HepG2 (cell line): ENCODE data around the gene NEAT1. TPM values are rescaled to one million over a fixed set of nuclear protein-coding genes. Genes with fewer than 3 reads are reported as not detected.

Experiments
- AHR ChIP-seq: IDR thresholded peaks from 2 replicates; pipeline ENCODE4 v1.6.1; 2018; ENCODE audit warnings: missing genetic modification reagents, missing compliant biosample characterization
- AKAP8 ChIP-seq: sonication (generic); formaldehyde crosslinking; IDR thresholded peaks from 2 replicates; pipeline ENCODE4 v1.5.1; 2020; ENCODE audit warnings: mild to moderate bottlenecking, missing genetic modification reagents
- ARID2 ChIP-seq: sonication (generic); formaldehyde crosslinking; IDR thresholded peaks from 2 replicates; pipeline ENCODE4 v1.8.1; 2022; ENCODE audit warnings: mild to moderate bottlenecking, missing genetic modification reagents, borderline replicate concordance
- CAMTA2 ChIP-seq: sonication (generic); formaldehyde crosslinking; IDR thresholded peaks from 2 replicates; pipeline ENCODE4 v1.4.0; 2020; ENCODE audit warnings: mild to moderate bottlenecking, missing genetic modification reagents, borderline replicate concordance
- CCDC6 ChIP-seq: sonication (generic); formaldehyde crosslinking; IDR thresholded peaks from 2 replicates; pipeline ENCODE4 v1.8.1; 2022; ENCODE audit warnings: mild to moderate bottlenecking, missing genetic modification reagents, moderate library complexity
- CREM ChIP-seq, 2 experiments: sonication (generic) in 1 of 2; formaldehyde crosslinking in 1 of 2; IDR thresholded peaks; 2 replicates each; pipeline versions ENCODE4 v1.4.0 to v1.6.1; 2016 to 2020; ENCODE audit warnings: antibody characterized with exemption in 1 of 2, mild to moderate bottlenecking in 1 of 2, missing genetic modification reagents in 1 of 2
- HIC2 ChIP-seq: sonication (generic); formaldehyde crosslinking; IDR thresholded peaks from 2 replicates; pipeline ENCODE4 v1.9.0; 2022; ENCODE audit warnings: low read depth, missing genetic modification reagents
- HNF1A ChIP-seq, 2 experiments: sonication (generic) in 1 of 2; formaldehyde crosslinking in 1 of 2; IDR thresholded peaks; 2 replicates each; pipeline versions ENCODE4 v1.4.0 to v1.6.1; 2016 to 2020; ENCODE audit warnings: borderline replicate concordance in 1 of 2, low read depth in 1 of 2, mild to moderate bottlenecking in 1 of 2, missing genetic modification reagents in 1 of 2
- HOXA7 ChIP-seq: sonication (generic); formaldehyde crosslinking; IDR thresholded peaks from 2 replicates; pipeline ENCODE4 v1.8.1; 2022; ENCODE audit warnings: mild to moderate bottlenecking, missing genetic modification reagents, moderate library complexity
- MATR3 ChIP-seq: sonication (generic); formaldehyde crosslinking; IDR thresholded peaks from 2 replicates; pipeline ENCODE4 v1.4.0; 2020; ENCODE audit warnings: missing genetic modification reagents
- NFE2L1 ChIP-seq: sonication (generic); formaldehyde crosslinking; IDR thresholded peaks from 2 replicates; pipeline ENCODE4 v1.4.0; 2020; ENCODE audit warnings: missing genetic modification reagents, mild to moderate bottlenecking, borderline replicate concordance
- NKX3-1 ChIP-seq: sonication (generic); formaldehyde crosslinking; IDR thresholded peaks from 2 replicates; pipeline ENCODE4 v1.5.0; 2020; ENCODE audit warnings: missing genetic modification reagents
- PTBP1 ChIP-seq: fragments of 200-400 bp; formaldehyde crosslinking; IDR thresholded peaks from 2 replicates; pipeline ENCODE4 v1.6.1; 2018; ENCODE audit warnings: low read length, low read depth; ENCODE audit not compliant: poor library complexity, severe bottlenecking
- RBFOX2 ChIP-seq: fragments of 200-400 bp; formaldehyde crosslinking; IDR thresholded peaks from 2 replicates; pipeline ENCODE4 v1.6.1; 2017; ENCODE audit warnings: low read depth, mild to moderate bottlenecking, low read length
- ZNF143 ChIP-seq: sonication (generic); formaldehyde crosslinking; IDR thresholded peaks from 2 replicates; pipeline ENCODE4 v1.4.0; 2020; ENCODE audit warnings: missing genetic modification reagents
- ZNF207 ChIP-seq: fragments of 450-650 bp; IDR thresholded peaks from 2 replicates; pipeline ENCODE4 v1.6.1; 2016; ENCODE audit warnings: antibody characterized with exemption, borderline replicate concordance
- ZNF264 ChIP-seq: sonication (generic); formaldehyde crosslinking; IDR thresholded peaks from 2 replicates; pipeline ENCODE4 v1.4.0; 2020; ENCODE audit warnings: missing genetic modification reagents
- ZNF432 ChIP-seq: sonication (generic); formaldehyde crosslinking; IDR thresholded peaks from 2 replicates; pipeline ENCODE4 v1.5.0; 2020; ENCODE audit warnings: missing genetic modification reagents, mild to moderate bottlenecking, borderline replicate concordance
- ZNF546 ChIP-seq: sonication (generic); formaldehyde crosslinking; conservative IDR thresholded peaks from 2 replicates; pipeline ENCODE4 v1.8.1; 2023; ENCODE audit warnings: mild to moderate bottlenecking, missing genetic modification reagents
- ZNF713 ChIP-seq: sonication (generic); formaldehyde crosslinking; IDR thresholded peaks from 2 replicates; pipeline ENCODE4 v1.4.0; 2020; ENCODE audit warnings: mild to moderate bottlenecking, missing genetic modification reagents
- polyA plus RNA-seq, 8 experiments: library from polyadenylated mRNA; depleted of rRNA in 3 of 8; stranded (reverse) in 7 of 8; unstranded in 1 of 8; fragments of >200 nt; fragmentation: Illumina TruSeq in 4 of 8; extraction: Trizol in 4 of 8; gene quantifications; 2 replicates each; pipeline versions ENCODE4 v1.2.1 to v1.2.3, GENCODE V29; 2011 to 2016; ENCODE audit warnings: low read depth in 4 of 8, missing spikeins in 1 of 8, mixed read lengths in 1 of 8; ENCODE audit not compliant: insufficient read depth in 1 of 8
- total RNA-seq, 5 experiments: library from RNA; depleted of rRNA; stranded (reverse); fragments of >200 nt; fragmentation: Illumina TruSeq; extraction: Trizol; gene quantifications; 2 replicates each; pipeline ENCODE4 v1.2.3, GENCODE V29; 2016; ENCODE audit warnings: low read depth in 1 of 5

Gene NEAT1
- total and polyA plus RNA-seq, 2 of the 13 experiments (the other 11 are each of a cell fraction or from before 2014, with no cell fraction given), result 20.5 to 41.2 TPM

DNA sequence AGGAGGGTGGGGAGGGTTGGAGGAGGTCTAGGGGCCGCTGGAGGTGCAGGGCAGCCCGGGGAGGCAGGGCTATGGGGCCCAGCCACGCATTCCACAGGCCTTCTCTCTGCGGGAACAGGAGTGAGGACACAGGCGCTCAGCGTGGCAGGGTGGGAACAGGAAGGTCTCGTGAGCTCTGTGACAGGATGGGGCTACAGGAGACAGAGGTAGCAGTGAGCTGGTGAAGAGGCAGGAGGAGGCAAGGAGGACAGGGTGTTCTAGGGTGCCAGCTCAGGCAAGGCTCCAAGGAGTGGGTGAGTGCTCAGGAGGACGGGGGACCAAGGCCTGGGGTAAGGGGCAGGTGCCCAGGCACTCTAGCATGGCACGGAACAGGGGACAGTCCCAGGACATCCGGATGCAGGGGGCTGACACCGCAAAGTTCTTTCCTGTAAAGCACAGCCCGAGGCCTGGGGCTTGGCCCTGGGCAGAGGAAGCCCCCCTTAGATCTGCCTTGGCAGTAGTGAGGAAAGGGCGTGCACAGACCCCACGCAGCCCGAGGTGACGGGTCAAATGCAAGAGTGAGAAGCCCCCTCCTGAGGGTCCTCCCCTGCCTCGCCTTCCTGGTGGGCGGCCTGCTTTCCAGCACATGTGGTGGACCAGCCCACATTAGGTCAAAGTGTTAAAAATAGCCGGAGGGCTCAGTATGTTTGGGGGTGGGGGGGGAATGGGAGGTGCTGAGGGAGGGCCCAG lies 4.7 kb upstream of the NEAT1 start (continued):
- TF ChIP-seq CAMTA2 (CRISPR knock-in tag), result no peak
- no peak for TF ChIP-seq AHR (CRISPR knock-in tag)
- no peak for TF ChIP-seq ZNF143 (CRISPR knock-in tag)
- TF ChIP-seq ZNF264 (CRISPR knock-in tag), result no peak
- TF ChIP-seq ZNF432 (CRISPR knock-in tag), result 0 out of 2 replicates have a peak, but pooled peaks have one; percentile 76
- no peak for TF ChIP-seq NFE2L1 (CRISPR knock-in tag)
- TF ChIP-seq ZNF207, result no peak
- no peak for TF ChIP-seq HOXA7
- TF ChIP-seq PTBP1, result no peak
- 0 out of 2 replicates have a peak, but pooled peaks have one; percentile 7 for TF ChIP-seq ZNF546 (CRISPR knock-in tag)
- no peak for TF ChIP-seq NKX3-1 (CRISPR knock-in tag)
- TF ChIP-seq MATR3 (CRISPR knock-in tag), result no peak
- TF ChIP-seq RBFOX2, result peak; percentile 73
- no peak for TF ChIP-seq CCDC6 (CRISPR knock-in tag)
- TF ChIP-seq AKAP8 (CRISPR knock-in tag), result no peak
- no peak for TF ChIP-seq CREM (IDR thresholded peaks at IDR 0.05)
- TF ChIP-seq CREM (CRISPR knock-in tag; IDR thresholded peaks at IDR 0.05), result no peak
- TF ChIP-seq ZNF713 (CRISPR knock-in tag), result no peak
- no peak for TF ChIP-seq ARID2 (CRISPR knock-in tag)
- TF ChIP-seq HNF1A (IDR thresholded peaks at IDR 0.05; ENCODE audit: low read depth), result no peak
- TF ChIP-seq HNF1A (CRISPR knock-in tag; IDR thresholded peaks at IDR 0.05; ENCODE audit: borderline replicate concordance), result no peak
- TF ChIP-seq HIC2 (CRISPR knock-in tag), result no peak
